ENCODE data around the gene TUBA8. TPM values are rescaled to one million over a fixed set of nuclear protein-coding genes. Genes with fewer than 3 reads are reported as not detected.
"Not testable (repeated sequence)": the region's sequence is repeated elsewhere in the genome, so short reads cannot be mapped to it uniquely, and the experiment has no call there.

Gene TUBA8
- polyA plus RNA-seq, 12 donors = 9.2 to 24.4 (median 18.5) TPM; not detected in 1

DNA sequence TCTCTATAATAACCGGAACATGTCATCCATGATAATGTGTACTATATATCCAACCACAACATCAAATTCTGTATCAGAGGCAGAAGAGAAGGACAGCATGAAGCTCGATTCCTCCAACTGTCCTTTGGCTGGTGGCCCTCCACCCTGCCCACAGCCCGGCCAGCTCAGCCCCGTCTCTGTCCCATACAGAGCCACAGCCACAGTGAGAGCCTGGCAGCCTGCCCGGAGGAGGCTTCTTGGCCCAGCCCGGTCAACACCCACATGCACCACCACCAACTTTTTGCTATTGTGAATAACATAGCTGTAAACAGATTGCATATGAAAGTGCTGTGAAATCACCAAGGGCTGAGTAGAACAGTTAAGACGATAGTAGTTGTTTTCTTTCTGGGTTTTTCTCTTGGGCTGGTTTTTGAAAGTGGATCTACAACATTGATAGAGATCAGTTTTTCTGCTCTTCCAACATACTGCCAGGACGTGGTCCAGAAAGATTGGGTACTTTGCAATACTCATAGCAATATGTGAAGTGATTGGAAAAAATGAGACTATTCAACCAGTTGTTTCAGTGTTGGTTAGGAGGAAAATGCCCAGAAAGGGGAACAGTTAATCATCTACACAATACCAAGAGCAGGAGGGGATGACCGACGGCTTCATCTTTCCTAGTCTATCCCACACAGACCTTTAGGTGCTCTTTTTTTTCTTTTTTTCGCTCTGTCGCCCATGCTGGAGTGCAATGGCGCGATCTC lies 6.9 kb upstream of the TUBA8 start:
- DNase-seq = no peak

DNA sequence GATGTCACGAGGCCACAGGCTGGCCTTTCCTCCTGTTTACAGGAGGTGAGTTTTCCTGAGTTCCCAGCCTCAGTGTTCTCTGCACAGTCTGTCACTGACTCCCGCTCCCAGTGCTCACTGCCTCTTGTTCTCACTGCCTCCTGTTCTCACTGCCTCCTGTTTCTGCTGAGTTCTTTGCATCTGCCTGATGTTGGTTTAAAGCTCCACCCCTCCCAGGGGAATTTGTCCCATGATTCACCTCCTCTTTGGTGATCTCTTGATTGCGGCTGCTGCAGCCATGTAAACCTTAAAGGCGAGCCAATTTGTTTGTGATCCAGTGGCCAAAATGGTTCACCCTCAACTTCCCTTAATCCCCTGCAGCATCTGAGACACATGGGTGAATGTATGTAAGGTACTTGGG lies 6.0 kb upstream of the TUBA8 start:
- DNase-seq = no peak

DNA sequence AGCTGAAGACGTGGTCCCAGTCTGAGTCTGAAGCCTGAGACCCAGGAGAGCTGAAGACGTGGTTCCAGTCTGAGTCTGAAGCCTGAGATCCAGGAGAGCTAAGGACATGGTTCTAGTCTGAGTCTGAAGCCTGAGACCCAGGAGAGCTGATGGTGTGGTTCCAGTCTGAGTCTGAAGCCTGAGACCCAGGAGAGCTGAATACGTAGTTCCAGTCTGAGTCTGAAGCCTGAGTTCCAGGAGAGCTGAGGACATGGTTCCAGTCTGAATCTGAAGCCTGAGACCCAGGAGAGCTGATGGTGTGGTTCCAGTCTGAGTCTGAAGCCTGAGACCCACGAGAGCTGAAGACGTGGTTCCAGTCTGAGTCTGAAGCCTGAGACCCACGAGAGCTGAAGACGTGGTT lies 4.6 kb upstream of the TUBA8 start:
- not testable (repeated sequence) for DNase-seq

DNA sequence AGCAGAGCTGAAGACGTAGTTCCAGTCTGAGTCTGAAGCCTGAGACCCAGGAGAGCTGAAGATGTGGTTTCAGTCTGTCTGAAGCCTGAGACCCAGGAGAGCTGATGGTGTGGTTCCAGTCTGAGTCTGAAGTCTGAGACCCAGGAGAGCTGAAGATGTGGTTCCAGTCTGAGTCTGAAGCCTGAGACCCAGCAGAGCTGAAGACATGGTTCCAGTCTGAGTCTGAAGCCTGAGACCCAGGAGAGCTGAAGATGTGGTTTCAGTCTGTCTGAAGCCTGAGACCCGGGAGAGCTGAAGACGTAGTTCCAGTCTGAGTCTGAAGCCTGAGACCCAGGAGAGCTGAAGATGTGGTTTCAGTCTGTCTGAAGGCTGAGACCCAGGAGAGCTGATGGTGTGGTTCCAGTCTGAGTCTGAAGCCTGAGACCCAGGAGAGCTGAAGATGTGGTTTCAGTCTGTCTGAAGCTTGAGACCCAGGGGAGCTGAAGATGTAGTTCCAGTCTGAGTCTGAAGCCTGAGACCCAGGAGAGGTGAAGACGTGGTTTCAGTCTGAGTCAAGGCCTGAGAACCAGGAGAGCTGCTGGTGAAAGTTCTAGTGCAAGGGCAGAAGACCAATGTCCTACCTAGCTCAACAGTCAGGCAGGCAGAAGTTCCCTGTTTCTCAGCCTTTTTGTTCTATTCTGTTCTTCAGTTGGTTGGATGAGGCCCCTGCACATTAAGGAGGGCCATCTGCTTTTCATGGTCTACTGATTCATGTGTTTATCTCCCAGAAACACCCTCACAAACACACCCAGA lies 3.9 kb upstream of the TUBA8 start:
- DNase-seq = not testable (repeated sequence)

DNA sequence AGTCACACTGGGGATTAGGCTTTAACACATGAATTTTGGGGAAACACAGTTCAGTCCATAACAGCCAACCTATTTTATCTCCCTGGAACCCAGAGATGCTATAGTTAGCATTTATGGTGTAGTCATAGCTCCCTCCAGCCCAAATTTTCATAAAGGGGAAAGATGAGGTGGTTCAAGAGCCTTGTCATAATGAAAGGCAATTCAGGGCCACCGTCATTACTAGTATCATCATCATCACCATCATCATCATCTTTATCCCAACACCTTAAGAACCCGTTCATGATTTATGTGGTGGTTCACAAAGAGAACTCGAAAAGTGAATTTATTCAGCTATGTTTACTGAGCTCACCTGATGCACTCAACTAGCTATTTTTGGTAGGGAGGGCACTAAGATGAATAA lies 2.4 kb upstream of the TUBA8 start:
- DNase-seq = no peak

DNA sequence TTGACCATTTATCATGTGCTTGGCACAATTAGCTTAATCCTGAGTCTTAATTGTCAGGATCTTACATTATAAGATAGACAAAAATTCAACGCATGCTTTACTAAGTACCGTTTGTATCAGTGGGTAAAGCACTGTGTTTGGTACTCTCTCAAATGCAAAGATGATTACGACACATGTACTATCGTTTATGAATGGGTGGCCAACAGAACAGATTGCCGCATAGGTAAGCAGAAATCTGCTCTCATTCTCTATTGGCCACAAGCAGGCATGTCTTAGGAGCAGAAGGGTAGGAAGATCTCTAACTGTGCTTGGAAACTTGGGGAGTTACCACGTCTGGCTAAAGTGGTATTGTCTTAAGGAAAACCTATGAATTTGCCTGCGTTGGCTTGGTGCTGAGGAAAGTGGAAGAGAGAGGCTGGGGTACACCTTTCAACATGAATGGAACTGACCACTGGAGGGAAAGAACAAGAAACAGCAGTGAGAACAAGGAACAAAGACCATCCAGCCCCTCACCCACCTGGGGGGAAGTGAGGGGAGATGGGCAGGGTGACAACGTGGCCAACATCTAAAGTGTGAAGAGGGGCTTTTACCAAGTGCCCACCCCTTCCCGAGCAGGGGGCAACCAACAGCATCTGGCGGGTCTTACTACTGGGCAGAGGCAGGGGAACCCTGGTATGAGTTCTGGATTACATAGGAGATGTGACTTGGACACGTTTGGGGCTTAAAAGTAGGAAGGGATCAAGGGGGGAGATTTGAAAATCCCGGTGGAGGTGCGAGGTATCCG lies 1.0 kb upstream of the TUBA8 start:
- no peak for DNase-seq

DNA sequence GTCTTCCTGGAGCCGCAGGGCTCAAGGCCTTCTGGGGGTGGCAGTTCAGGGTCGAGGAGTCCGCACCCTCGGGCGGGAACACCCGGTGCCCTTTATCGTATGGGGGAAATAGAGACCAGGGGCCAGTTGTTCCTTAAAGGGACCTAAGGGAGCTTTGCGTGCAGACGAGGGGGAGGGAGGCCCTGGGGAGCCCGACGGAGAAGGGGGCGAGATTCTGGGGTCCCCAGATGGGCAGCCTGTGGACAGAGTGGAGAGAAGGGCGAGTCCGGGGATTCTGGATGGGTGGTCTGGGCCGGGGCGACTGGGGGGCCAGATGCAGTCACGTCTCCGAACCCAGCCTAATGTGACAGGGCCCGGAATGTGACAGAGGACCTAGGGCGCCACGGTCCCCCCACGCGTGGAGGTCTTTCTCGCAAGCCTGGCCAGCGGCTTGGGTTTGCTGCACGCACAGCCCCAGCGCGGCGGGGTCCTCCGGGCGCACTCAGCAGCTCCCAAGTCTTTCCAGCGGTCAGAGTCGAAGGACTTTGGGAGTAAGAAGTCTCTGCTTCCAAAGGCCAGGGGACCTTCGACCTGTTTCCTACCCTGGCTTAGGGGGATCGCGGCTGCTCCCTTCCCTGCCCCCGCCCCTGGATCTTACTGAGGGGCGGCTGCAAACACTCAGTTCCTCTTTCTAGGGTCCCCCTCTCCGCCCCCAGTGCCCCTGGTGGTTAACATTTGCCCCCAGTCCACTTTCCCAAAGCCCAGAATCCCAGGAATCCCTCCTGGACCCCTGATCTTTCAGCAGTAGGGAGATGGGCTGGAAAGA lies 547 bp downstream of the TUBA8 start:
- DNase-seq = no peak

DNA sequence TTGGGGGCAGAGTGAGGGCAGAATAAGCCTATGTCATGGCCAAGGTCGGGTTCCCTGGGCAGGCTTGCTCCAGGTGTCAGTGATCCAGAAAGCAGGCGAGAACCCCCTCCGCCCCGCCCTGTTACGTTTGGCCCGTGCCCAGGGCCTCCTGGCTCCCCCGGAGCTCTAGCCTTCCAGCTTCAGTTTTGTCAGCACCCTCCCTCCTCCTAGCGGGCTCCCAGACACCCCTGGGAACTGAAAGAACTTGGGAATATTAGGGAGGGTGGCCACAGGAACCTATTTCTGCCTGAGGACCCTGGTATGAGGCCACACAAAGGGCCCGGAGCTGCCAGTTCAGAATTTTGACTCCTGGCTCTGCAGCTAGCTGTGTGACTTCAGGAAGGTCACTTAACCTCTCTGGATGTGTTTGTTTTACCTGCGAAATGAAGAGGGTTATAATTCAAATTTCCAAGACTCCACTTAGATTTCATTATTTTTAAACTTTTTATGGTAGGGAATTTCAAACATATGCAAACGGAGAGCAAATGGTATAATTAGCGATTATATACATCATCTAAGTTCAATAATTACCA lies 1.2 kb downstream of the TUBA8 start:
- DNase-seq = no peak

DNA sequence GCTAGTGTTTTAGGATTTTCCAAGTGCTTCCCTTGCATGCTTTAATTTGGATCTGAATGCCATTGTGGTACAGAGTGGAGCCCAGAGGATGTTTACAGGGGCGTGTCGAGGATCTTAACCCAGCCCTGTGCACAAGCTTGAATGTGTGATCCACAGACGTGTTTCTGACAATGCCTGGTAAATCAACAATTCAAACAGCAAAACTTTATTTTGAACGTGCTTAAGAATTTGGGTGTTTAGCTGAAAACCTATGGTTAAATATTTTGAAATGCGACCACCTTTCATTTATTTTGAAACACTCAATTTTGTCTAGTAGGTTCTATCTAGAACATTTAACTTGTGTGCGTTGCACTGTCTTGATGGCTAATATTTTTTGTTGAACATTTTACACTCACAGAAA lies 1.8 kb downstream of the TUBA8 start:
- DNase-seq = no peak

DNA sequence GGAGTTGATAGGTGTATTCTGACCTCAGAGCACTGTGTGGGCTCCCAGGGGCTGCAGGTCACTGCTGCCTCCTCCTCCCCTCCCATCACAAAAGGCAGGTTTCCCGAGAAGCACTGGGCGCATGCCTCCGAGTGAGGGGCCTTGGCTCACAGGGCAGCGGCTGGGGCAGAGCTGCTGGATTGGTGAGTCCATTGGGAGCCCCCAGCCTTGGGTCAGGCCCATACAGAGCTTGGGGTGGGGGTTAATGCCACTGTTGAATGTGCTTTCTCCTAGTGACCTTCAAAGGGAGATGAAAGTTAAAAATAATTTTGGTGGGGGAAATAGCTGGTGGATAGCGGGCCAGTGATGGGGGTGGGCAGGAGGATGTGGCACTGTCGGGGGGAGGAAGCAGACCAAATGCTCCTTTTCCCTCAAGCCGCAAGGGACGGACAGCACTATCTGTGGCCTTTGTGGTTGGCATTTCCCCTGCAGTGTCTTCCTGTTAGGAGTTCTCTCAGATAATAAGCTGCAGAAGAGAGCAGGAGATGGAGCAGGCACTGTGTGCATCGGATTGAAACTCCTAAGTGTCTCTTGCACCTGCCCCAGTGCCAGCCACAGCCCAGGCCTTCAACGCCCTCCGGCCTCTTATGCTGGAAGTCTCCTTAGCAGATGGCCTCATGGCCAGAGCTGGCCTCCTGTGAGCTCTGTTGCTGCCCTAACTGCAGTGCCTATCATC lies 3.2 kb downstream of the TUBA8 start:
- DNase-seq = no peak

DNA sequence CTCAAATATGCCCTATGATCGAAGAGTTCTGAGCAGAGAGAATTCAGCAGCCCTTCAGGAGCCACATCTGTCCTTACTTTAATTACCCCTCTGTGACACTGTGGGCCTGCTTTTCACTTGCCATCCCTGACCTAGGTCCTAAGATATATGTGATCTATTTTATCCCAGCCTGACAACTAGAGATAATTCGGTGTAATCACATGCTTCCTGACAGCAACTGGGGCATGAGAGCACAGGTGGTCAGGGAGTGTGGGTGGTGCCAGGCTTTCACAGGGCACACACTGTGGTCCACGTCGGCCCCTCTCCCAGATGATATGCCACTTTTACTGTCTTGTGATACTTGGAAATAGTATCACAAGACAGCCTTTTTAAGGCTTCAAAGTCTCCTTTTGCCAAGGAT lies 3.9 kb downstream of the TUBA8 start:
- DNase-seq = no peak

DNA sequence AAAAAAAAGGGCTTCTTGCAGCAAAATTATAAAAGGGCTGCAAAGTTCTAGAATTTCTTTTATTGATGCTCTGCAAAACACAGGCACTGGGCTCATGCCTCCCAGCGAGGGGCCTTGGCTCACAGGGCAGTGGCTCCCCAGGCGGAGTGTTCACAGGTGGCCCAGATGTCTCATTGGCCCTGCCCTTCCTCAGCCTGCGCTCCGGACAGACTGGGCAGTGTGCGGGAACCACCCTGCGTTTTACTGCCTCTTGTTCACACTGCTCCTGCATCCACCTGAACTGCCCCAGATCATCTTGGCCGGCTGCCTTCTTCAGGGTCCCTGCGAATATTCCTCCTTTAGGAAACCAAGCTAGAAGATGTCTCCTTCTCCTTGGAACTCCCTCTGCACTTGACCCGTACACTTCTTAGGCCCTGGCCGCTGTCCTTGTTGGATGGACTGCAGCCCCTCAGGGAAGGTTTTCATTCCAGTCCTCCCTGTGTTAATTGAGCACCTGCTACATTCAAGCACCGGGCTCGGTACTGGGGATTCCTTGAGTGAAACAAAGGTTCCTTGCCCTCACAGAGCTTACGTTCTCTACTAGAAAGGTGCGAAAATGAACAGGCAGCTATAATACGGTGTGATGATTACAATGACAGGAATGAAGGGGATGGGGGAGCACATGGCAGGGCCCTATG lies 4.5 kb downstream of the TUBA8 start:
- DNase-seq = no peak

DNA sequence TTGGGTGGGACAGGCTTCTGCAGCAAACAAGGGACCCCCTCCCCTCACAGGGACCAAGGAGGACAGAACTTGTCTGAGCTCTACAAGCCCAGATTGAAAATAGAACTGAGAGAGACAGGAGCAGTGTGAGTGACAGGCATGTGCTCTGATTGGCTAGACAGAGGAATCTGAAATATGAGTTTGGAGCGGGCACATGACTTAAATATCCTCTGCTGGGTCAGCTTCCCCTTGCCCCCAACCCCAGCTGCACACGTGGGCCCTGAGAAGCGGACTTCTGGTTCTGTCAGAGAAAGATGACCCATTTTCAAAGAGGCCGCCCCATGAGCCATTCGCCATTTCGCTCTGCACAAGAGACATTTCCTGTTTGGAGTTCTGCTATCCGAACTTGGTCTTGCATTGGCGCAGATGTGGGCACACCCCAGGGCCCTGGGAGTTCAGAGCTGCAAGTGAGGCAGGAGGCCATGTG lies 5.3 kb downstream of the TUBA8 start:
- DNase-seq = no peak

DNA sequence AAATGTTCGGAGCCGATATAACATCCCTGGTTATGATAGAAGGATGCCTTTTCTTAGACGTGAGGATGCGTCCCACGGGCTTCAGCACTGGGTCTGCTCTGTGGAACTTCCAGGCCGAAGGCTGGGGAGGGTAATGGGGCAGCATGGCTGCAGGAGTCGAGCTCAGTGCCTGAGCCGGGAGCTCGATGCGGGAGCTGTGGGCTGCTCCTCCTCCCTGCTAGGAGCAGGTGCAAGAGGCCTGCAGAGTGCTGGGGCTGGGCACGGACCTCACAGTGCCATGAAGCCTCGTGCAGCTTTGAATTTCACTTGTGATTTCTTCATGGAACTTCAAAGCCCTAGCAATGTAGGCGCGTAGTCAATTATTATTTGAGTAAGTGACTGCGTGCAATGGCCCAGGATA lies 6.0 kb downstream of the TUBA8 start:
- DNase-seq = no peak

DNA sequence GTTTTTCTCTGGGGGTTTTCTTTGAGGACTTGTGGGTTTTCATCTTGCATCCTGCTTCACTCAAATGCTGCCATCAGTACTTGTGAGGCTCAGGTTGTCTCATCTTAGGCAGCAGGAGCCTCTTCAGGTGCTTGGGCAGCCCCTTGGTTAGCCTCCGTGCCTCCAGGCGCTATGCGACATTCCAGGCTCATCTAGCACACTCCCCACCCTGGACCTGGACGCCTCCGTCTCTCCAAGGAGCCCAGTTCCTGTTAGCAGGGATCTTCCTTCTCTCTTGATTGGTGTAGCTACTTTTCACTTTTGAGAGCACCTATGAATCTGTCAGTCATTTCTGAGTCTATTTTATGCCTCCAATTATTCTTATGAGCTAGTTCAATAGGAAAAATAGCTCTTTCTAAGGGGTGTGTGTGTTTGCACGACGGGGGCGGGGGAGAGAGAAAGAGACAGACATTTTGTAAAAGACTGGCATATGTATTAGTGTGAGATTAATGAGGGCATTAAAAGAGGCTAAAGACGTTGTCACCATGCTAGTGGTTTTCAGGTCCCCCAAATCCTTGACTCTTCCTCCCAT lies 7.8 kb downstream of the TUBA8 start:
- no peak for DNase-seq

DNA sequence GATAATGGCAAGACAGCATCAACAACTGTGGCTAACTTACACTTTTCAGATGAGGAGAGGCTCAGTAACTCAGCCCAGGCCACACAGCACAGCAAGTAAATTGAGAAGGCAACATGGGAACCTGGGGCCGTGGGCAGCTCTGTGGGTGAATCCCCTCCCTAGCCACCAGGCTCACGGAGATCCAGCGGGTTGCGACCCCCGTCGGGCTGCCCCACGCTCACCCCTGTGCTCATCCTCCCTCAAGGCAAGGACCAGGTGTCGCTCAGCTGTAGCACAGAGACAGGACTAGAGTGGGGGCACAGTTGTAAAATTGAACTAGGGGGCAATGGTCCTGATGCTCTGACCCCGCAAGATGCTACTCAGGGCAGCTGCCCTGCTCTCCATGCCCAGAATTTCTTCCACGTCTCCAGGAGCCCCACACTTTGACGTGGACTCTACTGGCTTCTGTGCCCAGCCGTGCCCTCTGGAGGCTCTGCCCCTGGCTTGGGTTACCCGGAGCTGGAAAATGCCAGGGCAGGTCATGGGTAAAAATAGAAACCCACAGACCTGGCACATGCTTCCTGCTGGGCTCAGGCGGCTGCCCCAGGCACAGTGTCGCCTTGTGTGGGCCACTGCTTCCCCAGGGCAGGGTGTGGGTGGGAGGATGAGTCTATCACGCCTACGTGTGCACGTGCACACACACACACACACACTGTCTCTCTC lies 9.0 kb downstream of the TUBA8 start:
- no peak for DNase-seq

DNA sequence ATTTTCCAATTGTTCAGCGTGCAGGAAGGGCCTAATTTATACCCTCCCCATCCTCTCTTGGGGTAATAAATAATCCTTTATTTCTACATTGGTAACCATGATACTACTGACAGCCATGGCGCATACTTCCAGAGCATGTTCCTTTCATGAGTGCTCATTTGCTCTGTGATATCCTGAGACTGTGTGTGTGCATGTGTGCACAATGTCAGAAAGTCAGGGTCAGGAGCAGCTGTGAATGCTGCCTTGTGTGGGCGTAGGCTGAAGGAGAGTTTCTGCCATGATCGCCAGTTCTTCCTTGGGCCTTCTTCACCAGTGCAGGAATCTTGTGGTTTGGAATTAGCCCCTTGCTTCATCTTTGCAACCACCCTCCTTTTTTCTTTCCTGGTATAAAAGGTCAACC lies 10.2 kb downstream of the TUBA8 start:
- DNase-seq = no peak

DNA sequence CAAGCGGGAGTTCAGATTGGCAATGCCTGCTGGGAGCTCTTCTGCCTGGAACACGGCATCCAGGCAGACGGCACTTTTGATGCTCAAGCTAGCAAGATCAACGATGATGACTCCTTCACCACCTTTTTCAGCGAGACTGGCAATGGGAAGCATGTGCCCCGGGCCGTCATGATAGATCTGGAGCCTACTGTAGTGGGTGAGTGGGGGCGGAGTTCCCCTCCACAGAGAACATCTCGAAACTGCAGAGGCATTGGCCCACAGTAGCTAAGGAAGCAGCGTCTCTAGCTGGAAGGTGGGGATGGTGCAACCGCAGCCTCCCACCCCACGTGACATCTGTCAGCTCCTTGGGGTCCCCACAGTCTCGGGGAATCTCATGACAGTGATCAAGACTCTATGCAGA lies 10.9 kb downstream of the TUBA8 start:
- DNase-seq = no peak

DNA sequence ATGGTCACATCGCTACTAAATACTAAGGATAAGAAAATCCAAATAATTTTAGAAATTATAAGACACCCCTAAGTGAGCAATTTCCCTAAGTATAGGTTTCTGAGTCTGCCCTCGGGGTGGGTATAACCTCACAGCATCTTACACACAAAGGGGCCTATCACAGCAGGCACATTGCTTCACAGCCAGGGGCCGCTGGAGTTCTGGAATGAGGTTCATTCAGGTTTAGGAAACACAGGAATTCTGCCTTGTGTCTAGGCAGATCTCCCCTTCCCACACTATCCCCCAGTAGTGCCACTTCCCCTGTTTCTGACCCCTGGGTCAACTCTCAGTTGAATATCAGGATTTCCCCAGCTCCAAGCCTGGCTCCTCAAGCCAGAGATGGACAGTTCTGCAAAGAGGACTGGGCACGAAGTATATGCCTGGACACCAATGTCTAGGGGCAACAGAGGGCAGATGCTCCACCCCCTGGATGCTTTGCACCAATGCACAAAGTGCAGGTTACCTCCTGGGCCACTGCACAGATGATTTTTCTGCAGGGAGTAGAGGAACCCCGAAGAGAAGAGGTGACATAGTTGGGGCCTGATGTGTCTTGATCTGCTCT lies 11.4 kb downstream of the TUBA8 start:
- no peak for DNase-seq
